IPS-NIHi7 (cell line): ENCODE measurements around the gene TTC21B.
"Not testable (repeated sequence)": the region's sequence is repeated elsewhere in the genome, so short reads cannot be mapped to it uniquely, and the experiment has no call there.

Experiments
- DNase-seq: peaks from one replicate; pipeline ENCODE4 v3.0.0; 2012; ENCODE audit warnings: mixed read lengths; ENCODE audit errors: extremely low spot score

The TTC21B gene

GRCh38 chr2:165886487-165887146, 67.0 kb downstream of the TTC21B start:
- no peak for DNase-seq

DNA sequence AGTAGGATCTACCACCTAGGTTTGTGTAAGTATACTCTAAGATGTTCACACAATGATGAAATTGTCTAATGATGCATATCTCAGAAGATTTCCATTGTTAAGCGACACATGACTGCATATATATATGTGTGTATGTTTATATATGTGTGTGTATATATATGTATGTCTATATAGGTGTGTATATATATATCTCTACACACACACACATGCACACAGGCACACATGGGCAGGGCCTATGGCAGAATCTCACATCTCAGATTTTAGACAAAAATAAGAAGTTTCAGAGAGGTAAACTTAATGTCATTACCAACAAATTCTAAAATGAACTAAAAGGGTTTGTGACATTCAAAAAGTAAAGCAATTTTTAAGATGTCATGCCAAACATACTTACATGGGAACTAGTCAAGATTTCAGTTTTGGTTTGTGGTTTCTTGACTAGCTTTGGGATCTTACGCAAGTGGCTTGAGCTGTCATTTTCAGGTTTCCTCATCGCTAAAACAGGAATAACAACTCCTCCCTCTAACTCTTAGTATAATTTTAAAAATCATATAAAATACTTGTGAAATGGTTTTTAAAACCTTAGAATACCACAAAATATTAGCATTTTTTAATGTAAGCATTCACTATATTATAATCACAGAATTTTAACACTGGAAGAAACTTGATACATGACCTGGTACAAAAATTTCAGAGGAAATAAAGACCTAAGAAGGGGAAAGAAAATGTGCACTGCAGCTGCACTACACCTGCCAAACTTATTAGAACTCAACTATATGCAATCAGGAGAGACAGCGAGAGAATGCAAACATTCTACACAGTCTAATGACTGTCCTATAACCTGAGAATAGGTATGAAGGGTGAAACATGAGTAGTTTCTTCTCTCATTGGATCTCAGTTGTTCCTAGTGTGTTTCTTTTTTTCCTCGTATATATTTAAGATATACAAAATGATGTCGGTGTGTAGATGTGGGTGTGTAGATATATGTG, 75.7 kb downstream of the TTC21B start:
- DNase-seq = no peak

GRCh38 chr2:165876712-165877111, 76.9 kb downstream of the TTC21B start:
- DNase-seq = no peak

GRCh38 chr2:165876269-165876668, 77.3 kb downstream of the TTC21B start:
- DNase-seq = no peak

- peak; percentile 60 for DNase-seq
These were observed 79.0 kb downstream of the TTC21B start for GRCh38 chr2:165874445-165875039.

GRCh38 chr2:165872101-165872791, 81.3 kb downstream of the TTC21B start:
- no peak for DNase-seq

GRCh38 chr2:165871025-165871424, 82.6 kb downstream of the TTC21B start:
- DNase-seq = no peak

GRCh38 chr2:165870346-165870745, 83.2 kb downstream of the TTC21B start:
- DNase-seq = no peak

DNA sequence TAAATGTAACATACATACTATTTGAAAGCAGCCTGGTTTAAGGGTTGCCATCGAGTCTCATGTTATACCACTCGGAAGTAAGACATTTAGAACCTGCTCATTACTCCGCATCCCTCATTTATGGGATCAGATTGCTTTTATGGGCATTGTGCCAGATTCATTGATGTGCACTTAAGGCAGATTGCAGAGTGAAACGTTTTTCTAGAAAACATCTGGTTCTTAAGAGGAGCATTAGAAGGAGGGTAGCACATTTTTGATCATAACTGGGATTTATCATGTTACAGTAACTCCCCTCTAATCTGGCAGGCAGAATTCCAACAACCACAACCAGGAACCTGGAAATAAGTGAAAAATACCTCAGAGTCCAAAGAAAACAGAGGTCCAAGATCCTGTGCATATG, 85.4 kb downstream of the TTC21B start:
- no peak for DNase-seq

- no peak for DNase-seq
These were observed 89.3 kb downstream of the TTC21B start for GRCh38 chr2:165864296-165864695.

- DNase-seq = no peak
These were observed 89.7 kb downstream of the TTC21B start for GRCh38 chr2:165863810-165864261.

GRCh38 chr2:165861083-165861482, 92.5 kb downstream of the TTC21B start:
- not testable (repeated sequence) for DNase-seq

- not testable (repeated sequence) for DNase-seq
These were observed 93.9 kb downstream of the TTC21B start for GRCh38 chr2:165859723-165860122.

DNA sequence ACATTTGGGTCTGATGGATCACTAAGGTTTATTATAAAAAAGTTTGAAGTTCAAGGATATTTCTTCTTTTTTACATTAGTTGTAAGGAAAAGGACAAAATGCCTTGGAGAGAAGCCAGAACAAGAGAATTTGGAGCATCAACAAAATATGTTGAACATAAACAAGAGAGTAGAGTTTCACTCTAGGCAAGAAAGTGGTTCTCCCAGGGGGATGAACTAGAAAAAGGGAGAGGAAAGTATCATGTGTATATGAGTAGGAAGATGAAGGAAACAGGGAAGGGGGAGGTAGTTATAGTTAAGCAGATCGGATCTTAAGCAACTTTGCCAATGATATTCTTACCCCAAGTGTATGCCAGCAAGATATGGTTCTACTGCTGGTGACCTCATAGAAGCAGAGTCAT, 95.7 kb downstream of the TTC21B start:
- DNase-seq = no peak

DNA sequence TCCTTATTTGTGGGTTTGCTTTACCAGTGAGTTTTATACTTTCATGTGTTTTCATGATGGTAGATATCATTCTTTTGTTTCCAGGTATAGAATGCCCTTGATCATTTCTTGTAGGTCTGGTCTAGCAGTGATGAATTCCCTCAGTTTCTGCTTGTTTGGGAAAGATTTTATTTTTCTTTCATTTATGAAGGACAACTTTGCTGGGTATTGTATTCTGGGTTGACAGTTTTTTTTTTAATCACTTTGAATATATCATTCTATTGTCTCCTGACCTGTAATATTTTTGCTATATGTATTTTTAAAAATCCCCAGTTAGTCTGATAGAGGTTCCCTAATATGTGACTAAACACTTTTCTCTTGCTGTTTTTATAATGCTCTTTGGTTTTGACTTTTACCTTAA, 101.2 kb downstream of the TTC21B start:
- no peak for DNase-seq

GRCh38 chr2:165847001-165847400, 106.6 kb downstream of the TTC21B start:
- DNase-seq = peak; percentile 38

DNA sequence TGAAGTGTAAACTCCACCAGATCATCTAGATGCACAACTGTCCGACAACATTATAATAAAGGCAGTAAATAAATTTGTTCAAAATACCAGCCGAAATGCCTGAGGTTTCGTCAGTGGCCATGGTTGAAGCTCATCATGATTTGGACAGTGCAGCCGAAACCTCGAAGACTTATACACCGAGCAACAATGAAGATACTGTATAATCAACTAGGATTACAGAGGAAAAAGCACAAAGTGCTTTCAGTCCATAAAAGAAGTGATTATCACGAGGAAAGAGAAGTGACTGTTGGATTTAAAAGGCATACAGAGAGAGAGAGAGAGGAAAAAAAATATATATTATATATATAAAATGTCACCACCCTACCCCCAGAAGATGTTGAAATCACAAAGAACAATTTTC, 107.5 kb downstream of the TTC21B start:
- DNase-seq = no peak

DNA sequence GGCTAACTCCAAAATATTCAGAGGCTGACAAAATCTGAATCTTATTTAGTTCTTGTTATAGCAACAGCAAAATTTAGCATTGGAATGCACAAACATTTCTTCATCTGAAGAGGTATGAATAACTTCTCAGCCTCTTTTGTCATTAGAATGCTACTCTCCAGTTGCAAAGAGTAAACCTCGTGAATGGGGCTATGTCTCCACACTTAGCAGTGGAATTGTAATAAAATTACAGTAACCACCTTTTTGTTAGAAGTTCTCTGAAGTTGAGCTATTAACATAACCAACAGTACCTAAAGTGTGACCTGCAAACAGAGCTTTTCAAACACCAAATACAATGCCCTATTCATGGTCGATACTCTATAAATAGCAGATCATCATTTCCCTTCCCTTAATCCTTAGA, 109.4 kb downstream of the TTC21B start:
- no peak for DNase-seq

DNA sequence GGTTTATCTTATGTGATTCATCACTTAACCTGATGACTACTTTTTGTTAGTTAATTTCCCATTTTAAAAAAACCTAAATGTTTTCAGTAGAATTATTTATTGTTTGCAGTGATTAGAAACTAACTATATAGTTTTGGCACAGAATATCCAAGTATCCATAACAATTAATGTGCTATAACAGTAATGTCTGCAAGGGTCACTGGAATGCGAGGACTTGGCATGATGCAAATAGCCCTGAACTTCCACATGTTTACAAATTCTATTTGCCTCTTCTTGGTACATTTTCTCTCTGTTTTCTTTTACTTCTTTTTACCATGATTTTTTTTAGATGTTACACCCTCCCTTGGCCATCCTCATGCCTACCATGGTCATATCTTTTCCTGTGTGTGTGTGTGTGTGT, 110.2 kb downstream of the TTC21B start:
- no peak for DNase-seq

DNA sequence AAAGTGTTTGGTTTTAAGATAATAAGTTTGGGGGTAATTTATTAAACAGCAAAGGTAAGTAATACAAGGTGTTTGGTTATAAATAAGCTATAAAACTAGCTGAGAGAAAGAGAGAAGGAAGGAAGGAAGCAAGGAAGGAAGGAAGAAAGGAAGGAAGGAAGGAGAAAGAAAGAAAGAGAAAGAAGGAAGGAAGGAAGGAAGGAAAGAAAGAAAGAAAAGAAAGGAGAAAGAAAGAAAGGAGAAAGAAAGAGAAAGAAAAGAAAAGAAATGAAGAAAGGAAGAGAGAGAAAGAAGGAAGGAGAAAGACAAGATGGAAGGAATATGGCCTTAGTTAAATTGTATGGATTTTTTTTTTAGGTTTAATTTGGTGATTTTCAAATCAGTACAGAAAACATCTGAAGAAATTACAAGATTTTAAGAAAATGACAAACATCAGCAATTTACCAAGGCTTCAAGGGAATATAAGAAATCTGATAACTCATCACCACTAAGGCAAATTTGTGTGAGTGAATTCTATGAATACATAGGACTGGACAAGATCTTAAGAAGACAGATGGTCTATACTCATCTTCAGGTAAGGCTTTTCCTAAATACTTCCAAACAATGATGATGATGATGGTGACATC, 113.1 kb downstream of the TTC21B start:
- no peak for DNase-seq

GRCh38 chr2:165839610-165840009, 114.0 kb downstream of the TTC21B start:
- no peak for DNase-seq
